PC-3 (cell line): ENCODE measurements around the gene KIAA1614. TPM values are rescaled to one million over a fixed set of nuclear protein-coding genes. Genes with fewer than 3 reads are reported as not detected.

Source experiments
- ATAC-seq: fragments of 200-7000 bp; cut with Tn5 transposase; 2 replicates; pipeline ENCODE4 v1.9.1; 2020; ENCODE audit warnings: mild to moderate bottlenecking, moderate library complexity
- BruUV-seq: library from RNA; stranded (reverse); fragments of 400-500 nt; replicated peaks from 2 replicates; lab custom pipeline; 2021; lab: Mats Ljungman, UMichigan
- CTCF ChIA-PET: fragments of 300-600 bp; sonication (Branson Sonifier 250); formaldehyde crosslinking; loops from one replicate; lab custom pipeline; 2022; ENCODE audit warnings: antibody characterized with exemption; lab: Charles Lee
- POLR2A ChIA-PET: fragments of 300-600 bp; sonication (Branson Sonifier 250); formaldehyde crosslinking; loops from one replicate; lab custom pipeline; 2022; ENCODE audit warnings: antibody characterized with exemption; ENCODE audit not compliant: unreplicated experiment; lab: Charles Lee
- DNase-seq: peaks from one replicate; pipeline ENCODE4 v3.0.0-alpha.2; 2015
- H2AFZ ChIP-seq: fragments of 300-600 bp; sonication (generic); 2 replicates; pipeline ENCODE4 v1.6.0; 2016; ENCODE audit warnings: antibody characterized with exemption, low read length
- H3F3A ChIP-seq: fragments of 300-600 bp; sonication (generic); one replicate; pipeline ENCODE4 v1.6.0; 2017; ENCODE audit warnings: antibody characterized with exemption, low read length, control low read depth, mild to moderate bottlenecking; ENCODE audit not compliant: unreplicated experiment
- H3K27ac ChIP-seq: fragments of 300-600 bp; sonication (generic); 2 replicates; pipeline ENCODE4 v1.5.1; 2016; ENCODE audit warnings: mild to moderate bottlenecking, low read length
- H3K27me3 ChIP-seq: fragments of 300-600 bp; sonication (generic); 2 replicates; pipeline ENCODE4 v1.6.1; 2016; ENCODE audit warnings: low read length, mixed read lengths
- H3K36me3 ChIP-seq: fragments of 300-600 bp; sonication (generic); 2 replicates; pipeline ENCODE4 v1.6.1; 2016; ENCODE audit warnings: low read depth, mixed run types, low read length, mixed read lengths
- H3K4me1 ChIP-seq: fragments of 300-600 bp; sonication (generic); 2 replicates; pipeline ENCODE4 v1.5.1; 2016; ENCODE audit warnings: low read length; ENCODE audit not compliant: insufficient read depth
- H3K4me2 ChIP-seq: fragments of 300-600 bp; sonication (generic); 2 replicates; pipeline ENCODE4 v1.6.0; 2016; ENCODE audit warnings: low read length
- H3K4me3 ChIP-seq: fragments of 300-600 bp; sonication (generic); 2 replicates; pipeline ENCODE4 v1.5.1; 2016; ENCODE audit warnings: mild to moderate bottlenecking, low read length, mixed read lengths
- H3K79me2 ChIP-seq: fragments of 300-600 bp; sonication (generic); 2 replicates; pipeline ENCODE4 v1.6.1; 2017; ENCODE audit warnings: low read length, mixed read lengths
- H3K9ac ChIP-seq: fragments of 300-600 bp; sonication (generic); 2 replicates; pipeline ENCODE4 v1.6.0; 2016; ENCODE audit warnings: mild to moderate bottlenecking, low read length
- H3K9me2 ChIP-seq: fragments of 300-600 bp; sonication (generic); replicated peaks from 2 replicates; pipeline ENCODE4 v1.6.1; 2016; ENCODE audit warnings: mixed run types, low read length, mixed read lengths
- H3K9me3 ChIP-seq: fragments of 300-600 bp; sonication (generic); 2 replicates; pipeline ENCODE4 v1.6.1; 2016; ENCODE audit warnings: low read length, mixed read lengths
- H4K20me1 ChIP-seq: fragments of 300-600 bp; sonication (generic); 2 replicates; pipeline ENCODE4 v1.6.1; 2016; ENCODE audit warnings: low read length, mixed read lengths
- EZH2 ChIP-seq: fragments of 300-600 bp; sonication (generic); IDR thresholded peaks from one replicate; pipeline ENCODE4 v1.6.1; 2017; ENCODE audit warnings: antibody characterized with exemption, mild to moderate bottlenecking, low read length; ENCODE audit not compliant: unreplicated experiment
- EZH2phosphoT487 ChIP-seq: fragments of 300-600 bp; sonication (generic); IDR thresholded peaks from 2 replicates; pipeline ENCODE4 v1.6.1; 2018; ENCODE audit warnings: mild to moderate bottlenecking, antibody characterized with exemption, low read length, borderline replicate concordance
- intact Hi-C: fragments of 100-400 bp; cut with micrococcal nuclease; formaldehyde crosslinking; loops from 2 replicates; pipeline ENCODE4 v1.9.0; 2023
- total RNA-seq: library from RNA; depleted of rRNA; stranded (reverse); fragments of >200 nt; gene quantifications from 2 replicates; pipeline ENCODE4 v1.2.3, GENCODE V29; 2014
- TF ChIP-seq, protein P1 (sequence below): fragments of 300-600 bp; sonication (generic); conservative IDR thresholded peaks from 2 replicates; pipeline ENCODE4 v1.5.1; 2017; ENCODE audit warnings: antibody characterized with exemption, low read depth, mild to moderate bottlenecking, low read length

The KIAA1614 gene
- total RNA-seq, 1 experiment from 2014 or later, result not detected

GRCh38 chr1:180916771-180917170 is 4.1 kb downstream of the KIAA1614 start:
- no TSS peak for BruUV-seq
- Histone ChIP-seq H3K9me2 (no peaks in the 10 kb centered on the region), H3K4me3 (no peak overlapping the region), H3K4me1 (no peaks in the 10 kb centered on the region), H3F3A (no peaks in the 10 kb centered on the region), H3K9me3 (no peaks in the 10 kb centered on the region), H2AFZ (no peak overlapping the region), H4K20me1 (no peaks in the 10 kb centered on the region), H3K27me3 (no peaks in the 10 kb centered on the region), H3K4me2 (no peak overlapping the region), H3K9ac (no peak overlapping the region), H3K27ac (no peak overlapping the region), H3K79me2 (no peaks in the 10 kb centered on the region), H3K36me3 (no peaks in the 10 kb centered on the region)
- intact Hi-C loops, result no loop called here
- ChIA-PET POLR2A (no interaction called here), CTCF (no interaction called here)
- no peak for TF ChIP-seq EZH2phosphoT487
- TF ChIP-seq, protein P1, sequence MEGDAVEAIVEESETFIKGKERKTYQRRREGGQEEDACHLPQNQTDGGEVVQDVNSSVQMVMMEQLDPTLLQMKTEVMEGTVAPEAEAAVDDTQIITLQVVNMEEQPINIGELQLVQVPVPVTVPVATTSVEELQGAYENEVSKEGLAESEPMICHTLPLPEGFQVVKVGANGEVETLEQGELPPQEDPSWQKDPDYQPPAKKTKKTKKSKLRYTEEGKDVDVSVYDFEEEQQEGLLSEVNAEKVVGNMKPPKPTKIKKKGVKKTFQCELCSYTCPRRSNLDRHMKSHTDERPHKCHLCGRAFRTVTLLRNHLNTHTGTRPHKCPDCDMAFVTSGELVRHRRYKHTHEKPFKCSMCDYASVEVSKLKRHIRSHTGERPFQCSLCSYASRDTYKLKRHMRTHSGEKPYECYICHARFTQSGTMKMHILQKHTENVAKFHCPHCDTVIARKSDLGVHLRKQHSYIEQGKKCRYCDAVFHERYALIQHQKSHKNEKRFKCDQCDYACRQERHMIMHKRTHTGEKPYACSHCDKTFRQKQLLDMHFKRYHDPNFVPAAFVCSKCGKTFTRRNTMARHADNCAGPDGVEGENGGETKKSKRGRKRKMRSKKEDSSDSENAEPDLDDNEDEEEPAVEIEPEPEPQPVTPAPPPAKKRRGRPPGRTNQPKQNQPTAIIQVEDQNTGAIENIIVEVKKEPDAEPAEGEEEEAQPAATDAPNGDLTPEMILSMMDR, result no peak
- no peak for TF ChIP-seq EZH2
- no peak for DNase-seq
- ATAC-seq, result no peak

- no peak for DNase-seq
- POLR2A ChIA-PET, result no interaction called here
These were observed 4.8 kb downstream of the KIAA1614 start for GRCh38 chr1:180917306-180918065.

DNA sequence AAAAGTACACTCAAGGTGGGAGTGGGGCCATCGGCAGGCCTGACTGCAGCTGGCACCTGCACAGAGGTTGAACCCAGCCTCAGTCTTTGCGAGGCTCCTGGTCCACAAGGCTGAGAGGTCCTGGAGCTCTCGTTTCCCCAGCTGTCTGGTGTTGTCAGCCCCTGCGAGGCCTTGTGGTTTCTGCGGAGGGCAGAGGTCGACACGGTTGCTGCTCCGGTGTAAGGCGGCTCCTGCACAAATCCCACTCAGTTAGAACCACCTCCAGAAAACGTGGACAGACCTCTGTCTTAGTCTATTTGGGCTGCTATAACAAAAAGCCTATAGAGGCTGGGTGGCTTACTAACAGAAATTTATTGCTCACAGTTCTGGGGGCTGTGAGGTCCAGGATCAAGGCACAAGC is 5.8 kb downstream of the KIAA1614 start:
- BruUV-seq, result no TSS peak
- DNase-seq, result no peak
- no peak overlapping the region for H2AFZ ChIP-seq
- ChIA-PET CTCF (no interaction called here), POLR2A (no interaction called here)
- no peak overlapping the region for H3K4me3 ChIP-seq
- TF ChIP-seq, protein P1, result no peak
- TF ChIP-seq EZH2phosphoT487 (no peak), EZH2 (no peak)
- no peak overlapping the region for H3K9ac ChIP-seq
- ATAC-seq, result no peak
- no peaks in the 10 kb centered on the region for H3K9me2 ChIP-seq
- no peaks in the 10 kb centered on the region for H4K20me1 ChIP-seq
- H3K4me2 ChIP-seq, result no peak overlapping the region
- intact Hi-C loops, result no loop called here
- no peak overlapping the region for H3K27ac ChIP-seq
- H3K27me3 ChIP-seq, result no peaks in the 10 kb centered on the region
- H3K9me3 ChIP-seq, result no peaks in the 10 kb centered on the region
- no peaks in the 10 kb centered on the region for H3K4me1 ChIP-seq
- no peaks in the 10 kb centered on the region for H3F3A ChIP-seq
- no peaks in the 10 kb centered on the region for H3K79me2 ChIP-seq
- H3K36me3 ChIP-seq, result no peaks in the 10 kb centered on the region

More at GRCh38 chr1:180917306-180918065, 4.8 kb downstream of the KIAA1614 start:
- Histone ChIP-seq H3K9ac (no peak overlapping the region), H4K20me1 (no peaks in the 10 kb centered on the region), H3F3A (no peaks in the 10 kb centered on the region), H3K79me2 (no peaks in the 10 kb centered on the region), H3K36me3 (no peaks in the 10 kb centered on the region), H3K9me3 (no peaks in the 10 kb centered on the region), H2AFZ (no peak overlapping the region), H3K4me1 (no peaks in the 10 kb centered on the region), H3K4me2 (no peak overlapping the region), H3K4me3 (no peak overlapping the region), H3K27ac (no peak overlapping the region), H3K27me3 (no peaks in the 10 kb centered on the region), H3K9me2 (no peaks in the 10 kb centered on the region)
- CTCF ChIA-PET, result no interaction called here
- intact Hi-C loops, result no loop called here
- BruUV-seq, result no TSS peak
- no peak for ATAC-seq
- TF ChIP-seq EZH2phosphoT487 (no peak), EZH2 (no peak)
- TF ChIP-seq, protein P1, result no peak
